CD4-positive, alpha-beta T cell treated with Interleukin-21 for 1 hour (primary cell): ENCODE measurements around the gene INHBA.

ENCODE experiments used
- DNase-seq: peaks from one replicate; pipeline ENCODE4 v3.0.0-alpha.2; 2020

INHBA gene

GRCh38 chr7:41702635-41703371, at the start of gene INHBA:
TSS of gene INHBA (minus strand) at chr7:41703090. CDS start at chr7:41700374, 2,716 bp downstream.
- DNase-seq: no peak

GRCh38 chr7:41752615-41753014, 49.7 kb upstream of the INHBA start:
- no peak for DNase-seq

- no peak for DNase-seq
Observed at GRCh38 chr7:41750661-41751540, 48.0 kb upstream of the INHBA start.

GRCh38 chr7:41747961-41748360, 45.1 kb upstream of the INHBA start:
- DNase-seq: no peak

DNA sequence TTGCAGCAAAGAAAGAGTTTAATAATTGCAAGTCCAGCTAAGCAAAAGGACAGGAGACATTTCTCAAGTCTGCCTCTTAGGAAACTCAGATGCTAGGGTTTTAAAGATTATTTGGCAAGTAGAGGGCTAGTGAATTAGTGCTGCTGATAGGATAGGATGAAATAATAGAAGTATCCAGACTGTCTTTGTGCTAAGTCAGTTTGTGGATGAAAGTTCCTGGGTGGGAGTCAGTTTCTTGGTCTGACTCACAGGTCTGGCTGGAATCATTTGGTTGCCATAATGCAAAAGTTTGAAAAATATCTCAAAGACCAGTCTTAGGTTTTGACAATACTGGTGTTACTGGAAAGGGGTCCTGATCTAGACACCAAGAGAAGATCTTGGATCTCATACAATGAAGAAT, 42.6 kb upstream of the INHBA start:
- DNase-seq: no peak

- DNase-seq: no peak
Observed at GRCh38 chr7:41744161-41744560, 41.3 kb upstream of the INHBA start.

DNA sequence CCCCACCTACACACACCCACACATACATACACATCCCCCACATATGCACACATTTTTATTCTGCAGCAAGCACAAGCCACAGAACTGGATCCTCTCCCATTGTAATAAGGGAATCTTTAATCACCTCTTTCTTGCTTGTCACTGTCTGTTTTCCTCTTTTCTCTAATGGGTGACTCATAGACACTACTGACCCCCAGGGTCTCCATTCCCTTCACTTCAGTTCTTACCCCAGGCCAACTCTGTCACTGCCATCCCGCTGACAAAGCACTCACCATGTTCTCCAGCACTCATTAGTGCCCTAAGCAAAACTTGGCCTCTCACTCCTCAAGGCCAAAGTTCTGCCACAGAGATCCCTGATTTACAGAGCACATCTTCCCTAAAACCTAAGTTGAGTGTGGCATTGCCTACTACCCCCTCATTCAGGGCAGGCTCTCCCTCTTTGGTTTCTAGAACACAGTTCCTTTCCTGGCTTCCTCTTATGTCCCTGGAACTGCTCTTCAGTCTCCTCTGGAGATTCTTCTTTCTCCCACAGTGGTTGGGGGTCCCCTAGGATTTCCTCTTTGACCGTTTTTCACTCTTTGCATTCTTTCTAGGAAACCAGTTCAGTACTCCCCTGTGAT, 39.6 kb upstream of the INHBA start:
- no peak for DNase-seq

GRCh38 chr7:41738806-41739205, 35.9 kb upstream of the INHBA start:
- no peak for DNase-seq

DNA sequence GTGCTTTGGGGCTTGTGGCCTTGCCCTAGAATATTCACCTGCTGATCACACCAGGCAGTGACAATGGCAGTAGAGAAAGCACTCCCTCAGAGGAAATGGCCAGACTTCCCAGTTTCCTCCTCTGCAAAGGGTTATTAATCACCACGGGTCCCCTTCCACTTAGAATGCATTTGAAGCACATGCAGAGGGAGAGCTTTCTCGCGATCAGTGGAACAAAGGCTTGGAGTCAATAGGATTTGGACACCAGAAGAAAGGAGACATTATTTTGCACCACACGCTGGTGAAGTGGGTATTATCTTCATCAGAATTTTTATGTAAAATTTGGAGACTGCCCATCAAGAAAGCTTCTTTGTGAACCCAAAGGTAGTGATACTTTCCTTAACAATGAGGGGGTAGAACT, 35.4 kb upstream of the INHBA start:
- DNase-seq: no peak

- DNase-seq: no peak
Observed at GRCh38 chr7:41735206-41735605, 32.3 kb upstream of the INHBA start.

DNA sequence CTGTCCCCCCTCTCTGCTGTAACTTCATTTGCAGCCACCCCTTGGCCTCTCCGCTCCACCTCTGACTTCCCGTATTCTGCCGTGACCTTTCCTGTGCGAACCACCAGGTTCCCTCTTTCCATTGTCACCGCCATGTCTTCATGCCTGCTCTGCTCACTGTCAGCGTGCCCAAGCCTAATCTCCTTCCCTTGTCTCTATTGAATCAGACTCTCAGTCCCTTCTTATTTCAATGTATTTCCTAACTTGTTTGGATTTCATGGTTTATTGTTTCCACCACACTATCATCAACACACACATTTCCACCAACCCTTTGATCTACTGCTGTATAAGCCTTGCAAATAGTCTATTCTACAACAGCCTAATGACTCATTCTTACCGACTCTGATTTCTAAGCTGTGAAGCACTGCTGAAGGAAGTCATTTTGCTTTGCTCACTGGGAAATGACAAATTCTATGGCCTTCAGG, 30.0 kb upstream of the INHBA start:
- DNase-seq: no peak

- no peak for DNase-seq
Observed at GRCh38 chr7:41732436-41732785, 29.5 kb upstream of the INHBA start.

GRCh38 chr7:41731493-41732435, 28.9 kb upstream of the INHBA start:
- DNase-seq: no peak

- no peak for DNase-seq
Observed at GRCh38 chr7:41730668-41731067, 27.8 kb upstream of the INHBA start.

- DNase-seq: no peak
Observed at GRCh38 chr7:41730161-41730560, 27.3 kb upstream of the INHBA start.

- no peak for DNase-seq
Observed at GRCh38 chr7:41729059-41729458, 26.2 kb upstream of the INHBA start.

- DNase-seq: no peak
Observed at GRCh38 chr7:41725013-41725412, 22.1 kb upstream of the INHBA start.

DNA sequence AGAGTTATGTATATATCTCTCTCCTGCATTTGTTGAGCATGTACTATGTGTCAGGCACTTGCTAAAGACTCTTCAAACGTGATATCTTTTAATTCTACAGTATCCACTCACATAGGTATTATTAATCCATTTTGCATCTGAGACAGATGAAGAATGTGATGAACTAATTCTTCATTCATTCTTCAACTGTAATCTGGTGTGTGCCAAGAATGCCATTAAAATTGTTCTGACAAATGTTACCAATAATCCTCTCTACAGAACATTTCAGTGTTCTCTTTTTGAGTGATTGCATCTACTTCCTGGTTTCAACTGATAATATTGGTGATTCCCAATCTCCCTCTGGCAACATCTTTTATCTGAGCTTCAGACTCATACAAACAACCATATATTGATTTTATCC, 18.0 kb upstream of the INHBA start:
- DNase-seq: no peak

- DNase-seq: no peak
Observed at GRCh38 chr7:41720046-41720445, 17.2 kb upstream of the INHBA start.

DNA sequence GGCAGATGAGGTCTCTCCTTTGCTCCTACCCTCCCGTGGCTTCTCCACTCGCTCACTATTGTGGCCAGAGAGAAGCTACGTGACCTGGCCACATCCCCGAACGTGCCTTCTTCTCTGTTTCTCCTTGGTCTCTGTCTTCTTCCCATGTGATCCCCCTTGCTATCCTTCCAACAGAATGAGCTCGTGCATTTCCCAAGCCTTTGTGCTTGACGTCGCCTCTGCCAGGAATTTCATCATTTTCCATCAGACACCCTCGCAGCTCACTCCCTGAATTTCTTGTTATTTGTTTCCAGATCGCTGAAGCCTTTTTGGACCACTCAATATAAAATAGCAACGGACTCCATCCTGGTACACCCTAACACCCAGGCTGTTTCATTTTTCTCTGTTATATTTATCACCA, 13.8 kb upstream of the INHBA start:
- no peak for DNase-seq

DNA sequence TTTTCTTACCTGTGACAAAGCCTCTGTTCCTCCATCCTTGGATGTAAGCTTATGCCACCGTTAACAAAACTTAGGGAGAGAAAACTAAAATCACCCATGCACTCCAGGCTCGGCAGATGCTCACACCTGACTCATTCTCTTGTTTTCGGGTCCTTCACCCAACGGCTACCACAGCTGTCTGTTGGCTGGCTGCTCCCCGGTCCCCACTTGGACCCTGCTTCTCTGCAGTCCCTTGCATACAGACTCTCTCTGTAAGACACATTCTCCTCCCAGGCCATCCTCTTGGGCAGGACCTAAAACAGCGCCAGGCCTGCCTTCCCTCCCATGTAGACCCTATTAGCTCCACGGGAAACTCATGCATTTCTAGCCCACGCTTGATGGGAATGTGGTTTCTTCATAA, 12.1 kb upstream of the INHBA start:
- DNase-seq: no peak

- no peak for DNase-seq
Observed at GRCh38 chr7:41711283-41712064, 8.6 kb upstream of the INHBA start.
